Karpas-422 (cell line): ENCODE data around the gene R3HDM2. TPM values are rescaled to one million over a fixed set of nuclear protein-coding genes. Genes with fewer than 3 reads are reported as not detected.

ENCODE experiments used
- DNase-seq: peaks from one replicate; pipeline ENCODE4 v3.0.0-alpha.2; 2015
- H2AFZ ChIP-seq: fragments of 200-600 bp; sonication (generic); 2 replicates; pipeline ENCODE4 v1.6.1; 2014; ENCODE audit warnings: antibody characterized with exemption, low read length, mixed read lengths
- H3K27ac ChIP-seq: fragments of 200-600 bp; sonication (generic); 2 replicates; pipeline ENCODE4 v1.5.1; 2014; ENCODE audit warnings: mild to moderate bottlenecking, low read length, moderate library complexity
- H3K27me3 ChIP-seq: fragments of 200-600 bp; sonication (generic); 2 replicates; pipeline ENCODE4 v1.6.1; 2014; ENCODE audit warnings: low read length, mixed read lengths
- H3K36me3 ChIP-seq: fragments of 200-600 bp; sonication (generic); 2 replicates; pipeline ENCODE4 v1.6.1; 2014; ENCODE audit warnings: low read length, mixed read lengths; ENCODE audit not compliant: insufficient read depth
- H3K4me1 ChIP-seq: fragments of 200-600 bp; sonication (generic); 2 replicates; pipeline ENCODE4 v1.6.1; 2014; ENCODE audit warnings: mild to moderate bottlenecking, low read length, mixed read lengths
- H3K4me2 ChIP-seq: fragments of 200-600 bp; sonication (generic); 2 replicates; pipeline ENCODE4 v1.6.1; 2014; ENCODE audit warnings: low read length, low read depth, mild to moderate bottlenecking; ENCODE audit not compliant: poor library complexity, severe bottlenecking
- H3K4me3 ChIP-seq: fragments of 200-600 bp; sonication (generic); 2 replicates; pipeline ENCODE4 v1.5.1; 2014; ENCODE audit warnings: mild to moderate bottlenecking, antibody characterized with exemption, low read length, mixed read lengths
- H3K79me2 ChIP-seq: fragments of 200-600 bp; sonication (generic); 2 replicates; pipeline ENCODE4 v1.6.1; 2014; ENCODE audit warnings: mild to moderate bottlenecking, low read length, mixed read lengths
- H3K9ac ChIP-seq: fragments of 200-600 bp; sonication (generic); 2 replicates; pipeline ENCODE4 v1.6.0; 2014; ENCODE audit warnings: low read length
- H3K9me2 ChIP-seq: fragments of 200-600 bp; sonication (generic), shearing (Covaris generic); replicated peaks from 2 replicates; pipeline ENCODE4 v1.6.0; 2014; ENCODE audit warnings: mild to moderate bottlenecking, low read length, moderate library complexity; ENCODE audit not compliant: insufficient read depth
- H3K9me3 ChIP-seq: fragments of 300-700, 200-600 bp; sonication (generic); 2 replicates; pipeline ENCODE4 v1.6.1; 2014; ENCODE audit warnings: low read length, mixed read lengths
- H4K20me1 ChIP-seq: fragments of 200-600 bp; sonication (generic); 2 replicates; pipeline ENCODE4 v1.6.1; 2014; ENCODE audit warnings: mild to moderate bottlenecking, antibody characterized with exemption, low read length, low read depth; ENCODE audit not compliant: insufficient read depth
- total RNA-seq: library from RNA; depleted of rRNA; stranded (reverse); fragments of >200 nt; shearing (Covaris generic); gene quantifications from 2 replicates; pipeline ENCODE4 v1.2.3, GENCODE V29; 2014; ENCODE audit warnings: low replicate concordance

R3HDM2 gene
- total RNA-seq, 1 experiment from 2014 or later, result 39.0 TPM

DNA sequence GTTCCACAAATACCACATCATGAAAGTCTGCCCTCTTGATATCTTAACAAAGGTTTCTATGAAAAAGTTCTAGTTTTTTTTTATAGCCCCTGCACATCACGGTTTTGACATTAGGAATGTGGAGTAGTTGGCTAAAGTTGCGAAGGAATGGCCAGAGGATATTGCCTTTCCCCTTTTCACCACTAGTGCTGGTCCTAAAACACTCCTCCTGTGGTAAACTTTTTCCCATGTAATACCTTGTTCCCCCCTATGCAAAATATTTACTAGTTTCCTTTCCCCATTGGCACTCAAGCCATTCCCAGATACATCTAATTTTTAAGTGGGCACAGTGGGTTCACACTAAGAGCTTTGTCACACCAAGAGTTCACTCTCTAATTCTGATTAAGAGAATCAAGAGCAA lies 33.4 kb downstream of the R3HDM2 start:
- H3K79me2 ChIP-seq, result peaks cover 48% of the 10 kb centered on the region

GRCh38 chr12:57395121-57395520 lies 35.7 kb downstream of the R3HDM2 start:
- H3K9ac ChIP-seq, result no peak overlapping the region
- no peaks in the 10 kb centered on the region for H3K9me3 ChIP-seq
- no peaks in the 10 kb centered on the region for H3K9me2 ChIP-seq
- H2AFZ ChIP-seq, result no peak overlapping the region
- H4K20me1 ChIP-seq, result no peaks in the 10 kb centered on the region
- H3K4me2 ChIP-seq, result no peak overlapping the region
- H3K4me1 ChIP-seq, result no peaks in the 10 kb centered on the region
- H3K27ac ChIP-seq, result no peak overlapping the region
- peaks cover 49% of the 10 kb centered on the region for H3K79me2 ChIP-seq
- peaks cover 5% of the 10 kb centered on the region; the same call in 1 of the 2 replicates for H3K36me3 ChIP-seq
- H3K4me3 ChIP-seq, result no peak overlapping the region
- H3K27me3 ChIP-seq, result no peaks in the 10 kb centered on the region
- no peak for DNase-seq

More for the DNA sequence above, 33.4 kb downstream of the R3HDM2 start:
- H3K4me1 ChIP-seq, result no peaks in the 10 kb centered on the region
- no peak overlapping the region for H3K4me3 ChIP-seq
- no peak overlapping the region for H3K4me2 ChIP-seq
- no peaks in the 10 kb centered on the region for H3K9me2 ChIP-seq
- H3K36me3 ChIP-seq, result peaks cover 5% of the 10 kb centered on the region; the same call in 1 of the 2 replicates
- no peak overlapping the region for H2AFZ ChIP-seq
- H3K9ac ChIP-seq, result no peak overlapping the region
- no peaks in the 10 kb centered on the region for H3K27me3 ChIP-seq
- no peaks in the 10 kb centered on the region for H3K9me3 ChIP-seq
- DNase-seq, result no peak
- H3K27ac ChIP-seq, result no peak overlapping the region
- H4K20me1 ChIP-seq, result no peaks in the 10 kb centered on the region

DNA sequence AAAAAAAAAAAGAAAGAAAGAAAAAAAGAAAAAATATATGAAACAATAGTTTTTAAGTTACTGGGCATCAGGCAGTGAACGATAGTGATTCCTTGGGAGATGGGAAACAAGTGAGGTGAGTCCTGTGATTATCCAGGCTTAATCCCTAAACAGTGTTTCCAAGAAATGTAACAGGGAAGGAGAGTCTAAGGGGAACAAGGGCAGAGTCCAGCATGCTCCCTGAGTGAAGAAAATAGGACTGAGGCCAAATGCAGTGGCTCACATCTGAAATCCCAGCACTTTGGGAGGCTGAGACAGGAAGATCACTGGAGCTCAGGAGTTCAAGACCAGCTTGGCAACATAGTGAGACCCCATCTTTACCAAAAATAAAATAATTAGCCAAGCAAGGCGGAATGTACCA lies 40.7 kb downstream of the R3HDM2 start:
- Histone ChIP-seq H3K4me1 (no peaks in the 10 kb centered on the region), H3K4me3 (no peak overlapping the region), H3K36me3 (peaks cover 11% of the 10 kb centered on the region; the same call in 1 of the 2 replicates), H3K27me3 (no peaks in the 10 kb centered on the region), H2AFZ (no peak overlapping the region), H3K9me3 (no peaks in the 10 kb centered on the region), H4K20me1 (no peaks in the 10 kb centered on the region), H3K4me2 (no peak overlapping the region), H3K9ac (no peak overlapping the region), H3K9me2 (no peaks in the 10 kb centered on the region), H3K79me2 (peaks cover 37% of the 10 kb centered on the region), H3K27ac (no peak overlapping the region)
- no peak for DNase-seq

GRCh38 chr12:57389033-57389432 lies 41.8 kb downstream of the R3HDM2 start:
- no peak overlapping the region for H3K27ac ChIP-seq
- H3K9me3 ChIP-seq, result no peaks in the 10 kb centered on the region
- H3K4me1 ChIP-seq, result no peaks in the 10 kb centered on the region
- H2AFZ ChIP-seq, result no peak overlapping the region
- no peaks in the 10 kb centered on the region for H3K27me3 ChIP-seq
- H3K4me2 ChIP-seq, result no peak overlapping the region
- H3K9ac ChIP-seq, result no peak overlapping the region
- H3K79me2 ChIP-seq, result peaks cover 37% of the 10 kb centered on the region
- H3K9me2 ChIP-seq, result no peaks in the 10 kb centered on the region
- H3K36me3 ChIP-seq, result peaks cover 11% of the 10 kb centered on the region; the same call in 1 of the 2 replicates
- DNase-seq, result no peak
- H3K4me3 ChIP-seq, result no peak overlapping the region
- no peaks in the 10 kb centered on the region for H4K20me1 ChIP-seq

DNA sequence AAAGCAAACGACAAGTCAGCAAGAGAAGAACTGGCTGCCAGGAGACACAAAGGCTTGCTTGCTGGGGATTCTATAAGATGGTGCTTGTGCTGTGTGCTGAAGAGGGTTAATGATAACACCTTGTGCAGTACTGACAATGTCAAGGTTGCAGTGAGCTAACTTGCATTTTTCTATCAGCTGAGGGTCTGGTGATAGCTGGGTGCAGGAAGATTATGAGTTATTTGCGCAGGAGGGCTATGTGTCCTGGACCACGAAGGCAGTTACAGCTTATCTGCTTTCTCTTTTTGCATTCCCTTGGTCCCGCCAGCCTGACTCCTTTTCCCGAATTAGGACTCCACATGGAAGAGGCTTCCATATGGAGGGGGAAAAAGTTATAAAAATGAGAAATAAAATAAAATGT lies 42.4 kb downstream of the R3HDM2 start:
- no peak overlapping the region for H3K4me2 ChIP-seq

GRCh38 chr12:57386187-57386720 lies 44.6 kb downstream of the R3HDM2 start:
- H4K20me1 ChIP-seq, result no peaks in the 10 kb centered on the region
- H3K36me3 ChIP-seq, result peaks cover 6% of the 10 kb centered on the region; the same call in 1 of the 2 replicates
- H3K79me2 ChIP-seq, result peaks cover 29% of the 10 kb centered on the region
- no peak overlapping the region for H3K9ac ChIP-seq
- no peaks in the 10 kb centered on the region for H3K9me3 ChIP-seq
- no peak for DNase-seq
- no peaks in the 10 kb centered on the region for H3K4me1 ChIP-seq
- H3K4me2 ChIP-seq, result no peak overlapping the region
- no peaks in the 10 kb centered on the region for H3K9me2 ChIP-seq
- no peak overlapping the region for H2AFZ ChIP-seq
- no peak overlapping the region for H3K27ac ChIP-seq
- H3K27me3 ChIP-seq, result no peaks in the 10 kb centered on the region
- H3K4me3 ChIP-seq, result no peak overlapping the region

More for the DNA sequence above, 42.4 kb downstream of the R3HDM2 start:
- peaks cover 6% of the 10 kb centered on the region; the same call in 1 of the 2 replicates for H3K36me3 ChIP-seq
- no peak overlapping the region for H3K4me3 ChIP-seq
- no peak overlapping the region for H3K9ac ChIP-seq
- H3K9me3 ChIP-seq, result no peaks in the 10 kb centered on the region
- no peak overlapping the region for H3K27ac ChIP-seq
- no peak for DNase-seq
- no peaks in the 10 kb centered on the region for H4K20me1 ChIP-seq
- peaks cover 37% of the 10 kb centered on the region for H3K79me2 ChIP-seq
- no peaks in the 10 kb centered on the region for H3K27me3 ChIP-seq
- no peaks in the 10 kb centered on the region for H3K4me1 ChIP-seq
- H3K9me2 ChIP-seq, result no peaks in the 10 kb centered on the region
- H2AFZ ChIP-seq, result no peak overlapping the region

DNA sequence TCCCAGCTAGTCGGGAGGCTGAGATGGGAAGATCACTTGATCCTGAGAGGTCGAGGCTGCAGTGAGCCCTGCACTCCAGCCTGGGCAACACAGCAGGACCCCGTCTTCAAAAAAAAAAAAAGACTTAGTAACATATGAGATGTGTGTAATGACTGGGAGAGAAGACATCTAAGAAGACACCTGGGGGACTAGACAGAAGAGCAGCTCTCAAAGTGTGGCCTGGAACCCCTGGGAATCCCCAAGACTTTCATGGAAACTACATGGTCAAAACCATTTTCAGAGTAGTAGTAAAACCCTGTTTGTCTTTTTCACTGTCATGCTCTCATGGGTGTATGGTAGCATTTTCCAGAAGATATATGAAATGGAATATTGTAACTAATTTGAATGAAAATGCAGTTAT lies 45.3 kb downstream of the R3HDM2 start:
- Histone ChIP-seq H3K27ac (no peak overlapping the region), H3K9me3 (no peaks in the 10 kb centered on the region), H3K9me2 (no peaks in the 10 kb centered on the region), H3K79me2 (peaks cover 30% of the 10 kb centered on the region), H3K4me2 (no peak overlapping the region), H3K9ac (no peak overlapping the region), H3K4me3 (no peak overlapping the region), H3K36me3 (peaks cover 6% of the 10 kb centered on the region; the same call in 1 of the 2 replicates), H2AFZ (no peak overlapping the region), H3K27me3 (no peaks in the 10 kb centered on the region), H3K4me1 (no peaks in the 10 kb centered on the region; the same call in 1 of the 2 replicates), H4K20me1 (no peaks in the 10 kb centered on the region)
- no peak for DNase-seq

DNA sequence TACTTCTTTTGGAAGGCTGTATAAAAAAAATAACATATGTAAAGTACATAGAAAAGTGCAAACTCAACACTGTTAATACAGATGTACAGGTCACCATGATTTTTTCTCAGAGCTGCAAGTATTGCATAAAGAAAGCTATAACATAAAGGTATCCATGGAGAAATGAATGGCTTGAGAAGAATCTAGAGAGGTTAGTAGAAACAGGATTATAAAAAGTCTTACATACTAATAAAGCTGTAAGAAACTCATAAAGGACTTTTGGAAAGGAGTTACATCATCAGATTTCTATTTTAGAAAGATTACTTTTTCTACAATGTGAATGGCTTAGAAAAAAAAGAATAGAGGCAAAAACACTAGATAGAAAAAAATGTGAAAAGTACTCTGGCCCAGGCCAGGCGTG lies 46.4 kb downstream of the R3HDM2 start:
- DNase-seq, result no peak
- no peaks in the 10 kb centered on the region for H3K9me3 ChIP-seq

More for the DNA sequence above, 46.4 kb downstream of the R3HDM2 start:
- Histone ChIP-seq H3K4me3 (no peak overlapping the region), H3K79me2 (peaks cover 23% of the 10 kb centered on the region), H4K20me1 (no peaks in the 10 kb centered on the region), H3K27me3 (no peaks in the 10 kb centered on the region), H3K9me2 (no peaks in the 10 kb centered on the region), H3K27ac (no peak overlapping the region), H3K4me2 (no peak overlapping the region), H3K9ac (no peak overlapping the region), H3K4me1 (peaks cover 6% of the 10 kb centered on the region), H3K36me3 (peaks cover 6% of the 10 kb centered on the region; the same call in 1 of the 2 replicates), H2AFZ (no peak overlapping the region)
